HG03342 (cell line): ENCODE data around the gene STN1.

Source experiments
- ATAC-seq: cut with Tn5 transposase; IDR thresholded peaks from one replicate; pipeline ENCODE4 v1.9.1; 2021; ENCODE audit warnings: mild to moderate bottlenecking, moderate library complexity; ENCODE audit not compliant: unreplicated experiment

STN1 gene

DNA sequence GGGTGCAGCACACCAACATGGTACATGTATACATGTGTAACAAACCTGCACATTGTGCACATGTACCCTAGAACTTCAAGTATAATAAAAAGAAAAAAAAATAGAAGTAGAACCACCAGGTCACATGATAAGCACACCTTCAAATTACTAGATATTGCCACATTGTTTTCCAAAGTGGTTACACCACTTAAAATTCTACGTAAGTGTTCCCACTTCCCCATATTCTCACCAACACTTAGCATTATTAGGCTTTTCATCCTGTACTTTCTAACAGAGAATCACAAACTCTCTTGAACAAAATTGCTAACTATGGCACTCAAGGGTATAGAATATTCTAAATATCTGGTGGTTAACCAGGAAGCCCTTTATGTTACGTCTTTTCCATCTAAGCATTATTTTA lies 85.2 kb downstream of the STN1 start:
- no peak for ATAC-seq
